WTC11 (cell line): ENCODE measurements around the gene UBAP1. TPM values are rescaled to one million over a fixed set of nuclear protein-coding genes. Genes with fewer than 3 reads are reported as not detected.

ENCODE experiments used
- ATAC-seq: fragments of 200-7000 bp; cut with Tn5 transposase; 2 replicates; pipeline ENCODE4 v1.10.0; 2021; ENCODE audit warnings: mild to moderate bottlenecking, moderate library complexity
- CTCF ChIA-PET: fragments of 300-600 bp; sonication (Branson Sonifier 250); formaldehyde crosslinking; loops from one replicate; lab custom pipeline; 2021; ENCODE audit warnings: antibody characterized with exemption; lab: Charles Lee
- POLR2A ChIA-PET: fragments of 350-600 bp; sonication (Branson Sonifier 250); formaldehyde crosslinking; loops from one replicate; lab custom pipeline; 2021; ENCODE audit warnings: antibody characterized with exemption; lab: Charles Lee
- DNase-seq: peaks from one replicate; pipeline ENCODE4 v3.0.0; 2021; ENCODE audit warnings: low spot score
- H3K27ac Mint-ChIP-seq: 2 replicates; pipeline ENCODE4 v1.8.0; 2021; ENCODE audit warnings: mixed read lengths
- H3K27me3 Mint-ChIP-seq: 2 replicates; pipeline ENCODE4 v1.8.0; 2021; ENCODE audit warnings: low read depth, mild to moderate bottlenecking, moderate library complexity, mixed read lengths
- H3K36me3 Mint-ChIP-seq: 2 replicates; pipeline ENCODE4 v1.8.0; 2021; ENCODE audit warnings: mixed read lengths
- H3K4me1 Mint-ChIP-seq: 2 replicates; pipeline ENCODE4 v1.8.0; 2022; ENCODE audit warnings: mixed read lengths
- H3K4me3 Mint-ChIP-seq: 2 replicates; pipeline ENCODE4 v1.8.0; 2021; ENCODE audit warnings: mild to moderate bottlenecking, moderate library complexity, mixed read lengths
- H3K9me3 Mint-ChIP-seq: 2 replicates; pipeline ENCODE4 v1.8.0; 2021; ENCODE audit warnings: mixed read lengths
- ATF3 ChIP-seq: sonication (generic); formaldehyde crosslinking; conservative IDR thresholded peaks from 2 replicates; pipeline ENCODE4 v1.8.1; 2022; ENCODE audit warnings: mild to moderate bottlenecking, missing genetic modification reagents
- CDX4 ChIP-seq: fragments of 250-450 bp; sonication (Bioruptor Pico); IDR thresholded peaks from 2 replicates; pipeline ENCODE4 v1.9.0; 2021; ENCODE audit warnings: moderate library complexity, mild to moderate bottlenecking, inconsistent platforms, borderline replicate concordance
- E2F5 ChIP-seq: sonication (generic); formaldehyde crosslinking; IDR thresholded peaks from 2 replicates; pipeline ENCODE4 v1.8.1; 2022; ENCODE audit warnings: mild to moderate bottlenecking, moderate library complexity, missing genetic modification reagents
- ESRRA ChIP-seq: sonication (generic); formaldehyde crosslinking; IDR thresholded peaks from 2 replicates; pipeline ENCODE4 v1.8.1; 2022; ENCODE audit warnings: mild to moderate bottlenecking, missing genetic modification reagents, borderline replicate concordance
- ETV6 ChIP-seq: sonication (generic); formaldehyde crosslinking; IDR thresholded peaks from 2 replicates; pipeline ENCODE4 v1.8.1; 2022; ENCODE audit warnings: mild to moderate bottlenecking, missing genetic modification reagents
- JAZF1 ChIP-seq: fragments of 250-450 bp; sonication (Bioruptor Pico); IDR thresholded peaks from 2 replicates; pipeline ENCODE4 v1.9.0; 2021; ENCODE audit warnings: moderate library complexity, mild to moderate bottlenecking, inconsistent platforms
- KAT7 ChIP-seq: sonication (generic); formaldehyde crosslinking; IDR thresholded peaks from 2 replicates; pipeline ENCODE4 v1.8.1; 2023; ENCODE audit warnings: missing genetic modification reagents, mild to moderate bottlenecking, borderline replicate concordance
- MAX ChIP-seq: sonication (generic); formaldehyde crosslinking; IDR thresholded peaks from 2 replicates; pipeline ENCODE4 v1.8.0; 2022; ENCODE audit warnings: mild to moderate bottlenecking, missing genetic modification reagents
- MLX ChIP-seq: sonication (generic); formaldehyde crosslinking; IDR thresholded peaks from 2 replicates; pipeline ENCODE4 v1.8.1; 2023; ENCODE audit warnings: mild to moderate bottlenecking, missing genetic modification reagents, moderate library complexity
- OVOL2 ChIP-seq: fragments of 250-450 bp; sonication (Bioruptor Pico); IDR thresholded peaks from 2 replicates; pipeline ENCODE4 v1.9.0; 2021; ENCODE audit warnings: mild to moderate bottlenecking, borderline replicate concordance
- PRRX2 ChIP-seq: fragments of 250-450 bp; sonication (Bioruptor Pico); IDR thresholded peaks from 2 replicates; pipeline ENCODE4 v1.8.0; 2021; ENCODE audit warnings: mild to moderate bottlenecking
- SP1 ChIP-seq: sonication (generic); formaldehyde crosslinking; conservative IDR thresholded peaks from 2 replicates; pipeline ENCODE4 v1.8.1; 2022; ENCODE audit warnings: missing genetic modification reagents
- USF1 ChIP-seq: sonication (generic); formaldehyde crosslinking; IDR thresholded peaks from 2 replicates; pipeline ENCODE4 v1.8.0; 2022; ENCODE audit warnings: mild to moderate bottlenecking, missing genetic modification reagents
- ZNF281 ChIP-seq: sonication (generic); formaldehyde crosslinking; IDR thresholded peaks from 2 replicates; pipeline ENCODE4 v1.8.0; 2023; ENCODE audit warnings: mild to moderate bottlenecking, missing genetic modification reagents
- ZNF396 ChIP-seq: fragments of 250-450 bp; sonication (Bioruptor Pico); IDR thresholded peaks from 2 replicates; pipeline ENCODE4 v1.8.0; 2021; ENCODE audit warnings: mild to moderate bottlenecking, moderate library complexity, borderline replicate concordance
- ZNF416 ChIP-seq: fragments of 250-450 bp; sonication (Bioruptor Pico); IDR thresholded peaks from 2 replicates; pipeline ENCODE4 v1.9.0; 2021; ENCODE audit warnings: mild to moderate bottlenecking, inconsistent platforms
- ZNF423 ChIP-seq: fragments of 250-450 bp; sonication (Bioruptor Pico); IDR thresholded peaks from 2 replicates; pipeline ENCODE4 v2.1.2; 2022; ENCODE audit warnings: mild to moderate bottlenecking, moderate library complexity
- ZNF425 ChIP-seq: fragments of 250-450 bp; sonication (Bioruptor Pico); conservative IDR thresholded peaks from 2 replicates; pipeline ENCODE4 v1.9.0; 2021; ENCODE audit warnings: mild to moderate bottlenecking
- ZSCAN18 ChIP-seq: fragments of 250-450 bp; sonication (Bioruptor Pico); IDR thresholded peaks from 2 replicates; pipeline ENCODE4 v2.1.2; 2022; ENCODE audit warnings: mild to moderate bottlenecking, moderate library complexity
- total RNA-seq: library from RNA; stranded (reverse); gene quantifications from 3 replicates; pipeline ENCODE4 v1.2.3, GENCODE V29; 2021

The UBAP1 gene
- total RNA-seq, 1 experiment from 2014 or later = 23.9 TPM

GRCh38 chr9:34249274-34249673 is 70.4 kb downstream of the UBAP1 start (continued):
- TF ChIP-seq E2F5 (CRISPR knock-in tag) (no peak), ETV6 (CRISPR knock-in tag) (no peak), MAX (CRISPR knock-in tag) (no peak)
- TF ChIP-seq, all 79 proteins: peak for 0

GRCh38 chr9:34250721-34251120 is 71.9 kb downstream of the UBAP1 start:
- TF ChIP-seq ZNF416 = no peak
- ChIA-PET POLR2A (no interaction called here), CTCF (no interaction called here)
- H3K36me3 Mint-ChIP-seq = peaks cover 13% of the 10 kb centered on the region; the same call in 1 of the 2 replicates
- ATAC-seq (no peak), DNase-seq (no peak)
- H3K27ac Mint-ChIP-seq = no peak overlapping the region
- H3K4me3 Mint-ChIP-seq = no peak overlapping the region
- no peaks in the 10 kb centered on the region for H3K4me1 Mint-ChIP-seq
- no peaks in the 10 kb centered on the region for H3K9me3 Mint-ChIP-seq
- H3K27me3 Mint-ChIP-seq = no peaks in the 10 kb centered on the region

- POLR2A ChIA-PET = interaction anchor here (0.5 kb wide), 1 partner anchor 234 kb away, joined by 4 read pairs; no protein-coding TSS in a partner anchor
- no peak for ATAC-seq
- Mint-ChIP-seq H3K9me3 (no peaks in the 10 kb centered on the region), H3K4me3 (no peak overlapping the region)
- CTCF ChIA-PET = interaction anchor here (0.5 to 4.6 kb wide), 16 partner anchors 10 to 413 kb away, joined by 3 to 28 read pairs (median 4); partner anchors contain the start of genes UBAP1 and UBAP2
- TF ChIP-seq ZNF281 (no peak), SP1 (no peak), USF1 (no peak), MAX (CRISPR knock-in tag) (no peak), E2F5 (CRISPR knock-in tag) (no peak), ATF3 (CRISPR knock-in tag) (no peak), ZNF396 (CRISPR knock-in tag) (no peak), OVOL2 (CRISPR knock-in tag) (no peak), PRRX2 (CRISPR knock-in tag) (no peak), KAT7 (CRISPR knock-in tag) (no peak), ESRRA (CRISPR knock-in tag) (no peak), CDX4 (CRISPR knock-in tag) (no peak), ZNF425 (CRISPR knock-in tag) (no peak), MLX (CRISPR knock-in tag) (no peak), ZSCAN18 (CRISPR knock-in tag) (no peak), ZNF423 (no peak), JAZF1 (CRISPR knock-in tag) (no peak)
- TF ChIP-seq, all 79 proteins: peak for 0
- Mint-ChIP-seq H3K27me3 (no peaks in the 10 kb centered on the region), H3K27ac (no peak overlapping the region), H3K4me1 (no peaks in the 10 kb centered on the region), H3K36me3 (peaks cover 8% of the 10 kb centered on the region; the same call in 1 of the 2 replicates)
- DNase-seq = no peak
Measured at GRCh38 chr9:34252016-34252415, 73.2 kb downstream of the UBAP1 start.
